Measurements from ENCODE around the gene TAOK3.

TAOK3 gene

GRCh38 chr12:118175823-118176447, 196.8 kb downstream of the TAOK3 start:
- TF ChIP-seq EZH2phosphoT487 (IDR thresholded peaks at IDR 0.05; ENCODE audit: low read depth) (no peak), CTCF (IDR thresholded peaks at IDR 0.05; ENCODE audit: low read depth, low read length) (no peak)
- Histone ChIP-seq H3K9ac (ENCODE audit: low read length) (no peak overlapping the region), H3K27ac (ENCODE audit: low read length) (no peak overlapping the region), H3K4me1 (ENCODE audit: low read length) (peaks cover 13% of the 10 kb centered on the region), H3K4me2 (ENCODE audit: low read length) (peak overlapping the region; percentile 7; the same call in 1 of the 2 replicates), H2AFZ (ENCODE audit: low read depth, low read length) (no peak overlapping the region), H3K79me2 (ENCODE audit: low read length) (no peaks in the 10 kb centered on the region), H3K9me3 (ENCODE audit: insufficient read depth, low read length) (no peaks in the 10 kb centered on the region), H3K36me3 (replicated peaks; ENCODE audit: low read depth, low read length) (peaks cover 41% of the 10 kb centered on the region), H4K20me1 (ENCODE audit: insufficient read depth, low read length) (no peaks in the 10 kb centered on the region), H3K4me3 (ENCODE audit: low read length) (no peak overlapping the region), H3K27me3 (ENCODE audit: low read depth, low read length) (no peaks in the 10 kb centered on the region)

GRCh38 chr12:118166946-118167345, 205.8 kb downstream of the TAOK3 start:
- peak overlapping the region; percentile 44; the same call in 1 of the 2 replicates for H3K4me2 ChIP-seq (ENCODE audit: low read length)
- H3K9ac ChIP-seq (ENCODE audit: low read length) = no peak overlapping the region
- peaks cover 13% of the 10 kb centered on the region for H3K9me3 ChIP-seq (ENCODE audit: insufficient read depth, low read length)

GRCh38 chr12:118164798-118165486, 207.8 kb downstream of the TAOK3 start:
- Histone ChIP-seq H2AFZ (ENCODE audit: low read depth, low read length) (no peak overlapping the region), H3K9ac (ENCODE audit: low read length) (no peak overlapping the region), H3K9me3 (ENCODE audit: insufficient read depth, low read length) (peaks cover 13% of the 10 kb centered on the region), H4K20me1 (ENCODE audit: insufficient read depth, low read length) (no peaks in the 10 kb centered on the region), H3K27ac (ENCODE audit: low read length) (no peak overlapping the region), H3K79me2 (ENCODE audit: low read length) (no peaks in the 10 kb centered on the region), H3K27me3 (ENCODE audit: low read depth, low read length) (no peaks in the 10 kb centered on the region), H3K4me1 (ENCODE audit: low read length) (peaks cover 20% of the 10 kb centered on the region), H3K4me3 (ENCODE audit: low read length) (no peak overlapping the region), H3K36me3 (replicated peaks; ENCODE audit: low read depth, low read length) (peaks cover 46% of the 10 kb centered on the region), H3K4me2 (ENCODE audit: low read length) (no peak overlapping the region)
- no peak for TF ChIP-seq EZH2phosphoT487 (IDR thresholded peaks at IDR 0.05; ENCODE audit: low read depth)
- TF ChIP-seq CTCF (IDR thresholded peaks at IDR 0.05; ENCODE audit: low read depth, low read length) = peak; percentile 71

More at GRCh38 chr12:118166946-118167345, 205.8 kb downstream of the TAOK3 start:
- Histone ChIP-seq H4K20me1 (ENCODE audit: insufficient read depth, low read length) (no peaks in the 10 kb centered on the region), H3K27ac (ENCODE audit: low read length) (peak overlapping the region; percentile 61), H3K4me3 (ENCODE audit: low read length) (peak overlapping the region; percentile 36; the same call in 1 of the 2 replicates), H3K4me1 (ENCODE audit: low read length) (peaks cover 20% of the 10 kb centered on the region), H3K36me3 (replicated peaks; ENCODE audit: low read depth, low read length) (peaks cover 45% of the 10 kb centered on the region), H3K27me3 (ENCODE audit: low read depth, low read length) (no peaks in the 10 kb centered on the region), H3K79me2 (ENCODE audit: low read length) (no peaks in the 10 kb centered on the region), H2AFZ (ENCODE audit: low read depth, low read length) (no peak overlapping the region)
- TF ChIP-seq EZH2phosphoT487 (IDR thresholded peaks at IDR 0.05; ENCODE audit: low read depth) = no peak
- TF ChIP-seq CTCF (IDR thresholded peaks at IDR 0.05; ENCODE audit: low read depth, low read length) = no peak

- H2AFZ ChIP-seq (ENCODE audit: low read depth, low read length) = no peak overlapping the region
- H3K36me3 ChIP-seq (replicated peaks; ENCODE audit: low read depth, low read length) = peaks cover 28% of the 10 kb centered on the region
- H4K20me1 ChIP-seq (ENCODE audit: insufficient read depth, low read length) = no peaks in the 10 kb centered on the region
- no peaks in the 10 kb centered on the region for H3K27me3 ChIP-seq (ENCODE audit: low read depth, low read length)
- H3K9me3 ChIP-seq (ENCODE audit: insufficient read depth, low read length) = no peaks in the 10 kb centered on the region
- H3K4me2 ChIP-seq (ENCODE audit: low read length) = no peak overlapping the region
- H3K27ac ChIP-seq (ENCODE audit: low read length) = no peak overlapping the region
- no peaks in the 10 kb centered on the region for H3K79me2 ChIP-seq (ENCODE audit: low read length)
- TF ChIP-seq EZH2phosphoT487 (IDR thresholded peaks at IDR 0.05; ENCODE audit: low read depth) (no peak), CTCF (IDR thresholded peaks at IDR 0.05; ENCODE audit: low read depth, low read length) (no peak)
- peaks cover 8% of the 10 kb centered on the region for H3K4me1 ChIP-seq (ENCODE audit: low read length)
- no peak overlapping the region for H3K9ac ChIP-seq (ENCODE audit: low read length)
- H3K4me3 ChIP-seq (ENCODE audit: low read length) = no peak overlapping the region
Observed at GRCh38 chr12:118160536-118160935, 212.2 kb downstream of the TAOK3 start.
